Stimulated activated naive CD8-positive, alpha-beta T cell treated with anti-CD3 and anti-CD28 coated beads, Interleukin-15, amount 100 ng/mL, for 72 hours (primary cell): Measurements from ENCODE around the gene SEMA3B.
"Not testable (repeated sequence)": the region's sequence is repeated elsewhere in the genome, so short reads cannot be mapped to it uniquely, and the experiment has no call there.

Source experiments
- ATAC-seq: fragments of 150-1000 bp; cut with Tn5 transposase; 2 replicates; pipeline ENCODE4 v1.10.0; 2021; ENCODE audit warnings: mild to moderate bottlenecking, moderate library complexity
- DNase-seq, 2 donors: peaks; one replicate each; pipeline ENCODE4 v3.0.0; 2021 to 2022
- H3K27ac Mint-ChIP-seq, 2 donors: one replicate each; pipeline ENCODE4 v1.8.0; 2022; ENCODE audit warnings: mild to moderate bottlenecking in 2 of 2, mixed read lengths in 2 of 2, moderate library complexity in 2 of 2
- H3K27me3 Mint-ChIP-seq: one replicate; pipeline ENCODE4 v1.8.0; 2022; ENCODE audit warnings: mixed read lengths
- H3K4me1 Mint-ChIP-seq: one replicate; pipeline ENCODE4 v1.8.0; 2022; ENCODE audit warnings: mild to moderate bottlenecking, mixed read lengths
- H3K4me3 Mint-ChIP-seq, 2 donors: one replicate each; pipeline ENCODE4 v1.8.0; 2022; ENCODE audit warnings: mild to moderate bottlenecking in 2 of 2, mixed read lengths in 2 of 2, moderate library complexity in 1 of 2
- H3K9me3 Mint-ChIP-seq, 2 donors: one replicate each; pipeline ENCODE4 v1.8.0; 2022; ENCODE audit warnings: mixed read lengths in 2 of 2

Gene SEMA3B

GRCh38 chr3:50297896-50298725 is 29.2 kb downstream of the SEMA3B start:
- Mint-ChIP-seq H3K27me3 (no peaks in the 10 kb centered on the region), H3K9me3 (no peaks in the 10 kb centered on the region)
- DNase-seq = no peak

GRCh38 chr3:50298836-50299637 is 30.1 kb downstream of the SEMA3B start, which contains the start of the genes HYAL3 and NAA80:
TSS of gene HYAL3 (minus strand) at chr3:50299405. CDS start at chr3:50295602, 3,803 bp downstream.
TSS of gene NAA80 (minus strand) at chr3:50299405. CDS start at chr3:50297463, 1,942 bp downstream.
- Mint-ChIP-seq H3K4me1 (peaks cover 41% of the 10 kb centered on the region), H3K27ac (peak within 1 kb of the TSS; percentile 97 to 99)
- DNase-seq = peak; percentile 99

More at GRCh38 chr3:50297896-50298725, 29.2 kb downstream of the SEMA3B start:
- peak overlapping the region in 1 of 2 donors; percentile 52 for H3K27ac Mint-ChIP-seq
- ATAC-seq = no peak
- H3K4me1 Mint-ChIP-seq = peaks cover 45% of the 10 kb centered on the region
- H3K4me3 Mint-ChIP-seq = peak overlapping the region; percentile 91 to 99

GRCh38 chr3:50299638-50299928 is 30.6 kb downstream of the SEMA3B start:
- Mint-ChIP-seq H3K27me3 (no peaks in the 10 kb centered on the region), H3K4me1 (peaks cover 41% of the 10 kb centered on the region), H3K27ac (peak overlapping the region; percentile 67 to 90), H3K4me3 (peak overlapping the region; percentile 91 to 99), H3K9me3 (no peaks in the 10 kb centered on the region)
- ATAC-seq = no peak
- DNase-seq = no peak

More at GRCh38 chr3:50298836-50299637, 30.1 kb downstream of the SEMA3B start, which contains the start of the genes HYAL3 and NAA80:
- no peaks in the 10 kb centered on the region for H3K9me3 Mint-ChIP-seq
- no peaks in the 10 kb centered on the region for H3K27me3 Mint-ChIP-seq
- ATAC-seq = peak; percentile 91
- H3K4me3 Mint-ChIP-seq = peak within 1 kb of the TSS; percentile 91 to 99

GRCh38 chr3:50299929-50300680 is 31.2 kb downstream of the SEMA3B start:
- no peak for DNase-seq
- peak overlapping the region; percentile 91 to 99 for H3K4me3 Mint-ChIP-seq
- peaks cover 41% of the 10 kb centered on the region for H3K4me1 Mint-ChIP-seq
- no peak for ATAC-seq
- peak overlapping the region; percentile 67 to 90 for H3K27ac Mint-ChIP-seq
- no peaks in the 10 kb centered on the region for H3K27me3 Mint-ChIP-seq
- H3K9me3 Mint-ChIP-seq = no peaks in the 10 kb centered on the region

GRCh38 chr3:50300681-50301254 is 31.8 kb downstream of the SEMA3B start:
- Mint-ChIP-seq H3K27me3 (no peaks in the 10 kb centered on the region), H3K4me3 (peak overlapping the region; percentile 91 to 99), H3K9me3 (no peaks in the 10 kb centered on the region), H3K4me1 (peaks cover 41% of the 10 kb centered on the region), H3K27ac (peak overlapping the region in 1 of 2 donors; percentile 90)
- ATAC-seq (no peak), DNase-seq (no peak)

GRCh38 chr3:50302095-50303012 is 33.4 kb downstream of the SEMA3B start:
- peak overlapping the region in 1 of 2 donors; percentile 95 for H3K27ac Mint-ChIP-seq
- no peaks in the 10 kb centered on the region for H3K27me3 Mint-ChIP-seq
- no peaks in the 10 kb centered on the region for H3K9me3 Mint-ChIP-seq
- H3K4me1 Mint-ChIP-seq = peaks cover 31% of the 10 kb centered on the region
- no peak overlapping the region for H3K4me3 Mint-ChIP-seq
- no peak for ATAC-seq
- DNase-seq = no peak

- Mint-ChIP-seq H3K27ac (peak within 1 kb of the TSS in 1 of 2 donors; percentile 95), H3K27me3 (no peaks in the 10 kb centered on the region), H3K4me1 (peaks cover 22% of the 10 kb centered on the region), H3K9me3 (no peaks in the 10 kb centered on the region), H3K4me3 (no peak within 1 kb of the TSS)
- ATAC-seq (no peak), DNase-seq (no peak)
Measured at GRCh38 chr3:50303013-50303815, 34.3 kb downstream of the SEMA3B start, which contains the start of gene HYAL1. TSS of gene HYAL1 (minus strand) at chr3:50303574. CDS start at chr3:50302956, 618 bp downstream.

- H3K4me3 Mint-ChIP-seq = no peak overlapping the region
- ATAC-seq (no peak), DNase-seq (no peak)
- H3K9me3 Mint-ChIP-seq = no peaks in the 10 kb centered on the region
- peaks cover 19% of the 10 kb centered on the region for H3K4me1 Mint-ChIP-seq
- H3K27me3 Mint-ChIP-seq = no peaks in the 10 kb centered on the region
- H3K27ac Mint-ChIP-seq = no peak overlapping the region
Measured at GRCh38 chr3:50304601-50305000, 35.7 kb downstream of the SEMA3B start.

GRCh38 chr3:50312041-50312440 is 43.1 kb downstream of the SEMA3B start:
- not testable (repeated sequence) for H3K4me3 Mint-ChIP-seq, H3K27ac Mint-ChIP-seq, H3K27me3 Mint-ChIP-seq, ATAC-seq, H3K9me3 Mint-ChIP-seq, DNase-seq
- H3K4me1 Mint-ChIP-seq = peaks cover 19% of the 10 kb centered on the region

- H3K4me1 Mint-ChIP-seq = peaks cover 38% of the 10 kb centered on the region
- H3K27ac Mint-ChIP-seq = no peak overlapping the region
- H3K4me3 Mint-ChIP-seq = no peak overlapping the region
- no peaks in the 10 kb centered on the region for H3K9me3 Mint-ChIP-seq
- DNase-seq = no peak
- H3K27me3 Mint-ChIP-seq = no peaks in the 10 kb centered on the region
- no peak for ATAC-seq
Measured at GRCh38 chr3:50314342-50314741, 45.4 kb downstream of the SEMA3B start.

GRCh38 chr3:50314816-50315215 is 45.9 kb downstream of the SEMA3B start:
- ATAC-seq (no peak), DNase-seq (no peak)
- Mint-ChIP-seq H3K27me3 (no peaks in the 10 kb centered on the region), H3K4me3 (no peak overlapping the region), H3K27ac (peak overlapping the region in 1 of 2 donors; percentile 52), H3K4me1 (peaks cover 43% of the 10 kb centered on the region), H3K9me3 (no peaks in the 10 kb centered on the region)

GRCh38 chr3:50316657-50317242 is 47.8 kb downstream of the SEMA3B start:
- Mint-ChIP-seq H3K4me3 (peak overlapping the region in 1 of 2 donors; percentile 64), H3K27ac (peak overlapping the region in 1 of 2 donors; percentile 80), H3K9me3 (no peaks in the 10 kb centered on the region), H3K27me3 (no peaks in the 10 kb centered on the region), H3K4me1 (peaks cover 53% of the 10 kb centered on the region)
- peak; percentile 63 for ATAC-seq
- peak; percentile 46 to 61 for DNase-seq

- Mint-ChIP-seq H3K4me1 (peaks cover 58% of the 10 kb centered on the region), H3K27me3 (no peaks in the 10 kb centered on the region), H3K27ac (no peak overlapping the region), H3K4me3 (no peak overlapping the region), H3K9me3 (no peaks in the 10 kb centered on the region)
- DNase-seq = no peak
- no peak for ATAC-seq
Measured at GRCh38 chr3:50317300-50317699, 48.4 kb downstream of the SEMA3B start.
